Glutamatergic neuron (in vitro differentiated cells): ENCODE data around the gene SGTA. TPM values are rescaled to one million over a fixed set of nuclear protein-coding genes. Genes with fewer than 3 reads are reported as not detected.

Experiments
- DNase-seq: peaks from one replicate; pipeline ENCODE4 v3.0.0; 2022
- H3K27ac Mint-ChIP-seq: one replicate; pipeline ENCODE4 v1.8.0; 2020; ENCODE audit warnings: mild to moderate bottlenecking, mixed read lengths, inconsistent platforms; ENCODE audit not compliant: unreplicated experiment
- H3K27me3 Mint-ChIP-seq: one replicate; pipeline ENCODE4 v1.8.0; 2020; ENCODE audit warnings: mild to moderate bottlenecking, moderate library complexity, mixed read lengths, inconsistent platforms; ENCODE audit not compliant: unreplicated experiment
- H3K36me3 Mint-ChIP-seq: one replicate; pipeline ENCODE4 v1.8.0; 2020; ENCODE audit warnings: mild to moderate bottlenecking, mixed read lengths, inconsistent platforms; ENCODE audit not compliant: unreplicated experiment
- H3K4me1 Mint-ChIP-seq: one replicate; pipeline ENCODE4 v1.8.0; 2020; ENCODE audit warnings: mild to moderate bottlenecking, low read depth, mixed read lengths, inconsistent platforms; ENCODE audit not compliant: unreplicated experiment
- H3K4me3 Mint-ChIP-seq: one replicate; pipeline ENCODE4 v1.8.0; 2020; ENCODE audit warnings: mild to moderate bottlenecking, mixed read lengths, inconsistent platforms; ENCODE audit not compliant: unreplicated experiment
- H3K9me3 Mint-ChIP-seq: one replicate; pipeline ENCODE4 v1.8.0; 2020; ENCODE audit warnings: mild to moderate bottlenecking, moderate library complexity, mixed read lengths, inconsistent platforms; ENCODE audit not compliant: unreplicated experiment
- total RNA-seq: library from RNA; stranded (reverse); fragmentation: NEBNext Ultra II Directional; extraction: Animal tissue kit (Norgen Biotek cat#: 25700); gene quantifications from one replicate; pipeline ENCODE4 v1.2.1, GENCODE V29; 2021; ENCODE audit not compliant: unreplicated experiment
- TF ChIP-seq, protein P1 (sequence below): fragments of 200-600 bp; sonication (generic); IDR thresholded peaks from one replicate; pipeline ENCODE4 v1.5.0; 2021; ENCODE audit not compliant: partially characterized antibody, unreplicated experiment

The SGTA gene
- total RNA-seq, 1 donor from 2014 or later: 90.6 TPM

DNA sequence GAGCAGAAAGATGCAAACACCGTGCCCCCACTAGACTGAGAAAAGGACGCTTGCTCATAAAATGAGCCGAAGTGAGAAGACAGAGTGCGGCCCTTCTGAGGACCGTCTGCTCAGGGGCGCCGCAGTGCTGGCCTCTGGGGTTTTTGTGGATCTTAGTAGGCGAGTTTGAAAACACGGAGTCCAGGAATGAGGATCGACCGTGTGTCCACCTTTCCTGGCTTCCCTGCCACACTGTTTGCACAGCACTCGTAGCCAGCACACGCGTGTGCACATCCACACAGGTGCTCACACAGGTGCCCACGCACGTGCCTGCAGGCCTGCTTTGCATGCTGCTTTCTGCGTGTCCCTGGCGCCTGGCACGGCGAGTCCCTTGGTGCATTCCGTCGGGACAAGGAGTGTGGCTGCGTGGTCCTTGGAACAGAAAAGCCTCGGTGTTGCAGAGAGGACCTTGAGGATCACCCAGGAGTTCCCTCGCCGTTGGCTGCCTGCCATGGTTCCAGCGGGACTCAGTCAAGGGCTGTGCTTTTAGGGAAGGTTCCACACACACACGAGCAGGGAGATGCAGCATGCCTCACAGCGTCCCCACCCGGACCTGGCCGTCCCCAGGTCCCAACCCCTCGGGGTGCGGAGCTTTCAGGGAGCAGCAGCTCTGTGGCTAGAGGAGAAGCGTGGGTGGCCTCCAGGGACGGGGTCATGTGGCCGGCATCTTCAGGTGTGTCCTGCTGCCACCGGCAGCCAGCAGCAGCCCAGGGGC lies 26.5 kb upstream of the SGTA start:
- Mint-ChIP-seq H3K27ac (no peak overlapping the region), H3K36me3 (peaks cover 5% of the 10 kb centered on the region), H3K9me3 (no peaks in the 10 kb centered on the region), H3K4me3 (no peak overlapping the region), H3K4me1 (no peaks in the 10 kb centered on the region), H3K27me3 (no peaks in the 10 kb centered on the region)
- no peak for DNase-seq
- TF ChIP-seq, protein P1, sequence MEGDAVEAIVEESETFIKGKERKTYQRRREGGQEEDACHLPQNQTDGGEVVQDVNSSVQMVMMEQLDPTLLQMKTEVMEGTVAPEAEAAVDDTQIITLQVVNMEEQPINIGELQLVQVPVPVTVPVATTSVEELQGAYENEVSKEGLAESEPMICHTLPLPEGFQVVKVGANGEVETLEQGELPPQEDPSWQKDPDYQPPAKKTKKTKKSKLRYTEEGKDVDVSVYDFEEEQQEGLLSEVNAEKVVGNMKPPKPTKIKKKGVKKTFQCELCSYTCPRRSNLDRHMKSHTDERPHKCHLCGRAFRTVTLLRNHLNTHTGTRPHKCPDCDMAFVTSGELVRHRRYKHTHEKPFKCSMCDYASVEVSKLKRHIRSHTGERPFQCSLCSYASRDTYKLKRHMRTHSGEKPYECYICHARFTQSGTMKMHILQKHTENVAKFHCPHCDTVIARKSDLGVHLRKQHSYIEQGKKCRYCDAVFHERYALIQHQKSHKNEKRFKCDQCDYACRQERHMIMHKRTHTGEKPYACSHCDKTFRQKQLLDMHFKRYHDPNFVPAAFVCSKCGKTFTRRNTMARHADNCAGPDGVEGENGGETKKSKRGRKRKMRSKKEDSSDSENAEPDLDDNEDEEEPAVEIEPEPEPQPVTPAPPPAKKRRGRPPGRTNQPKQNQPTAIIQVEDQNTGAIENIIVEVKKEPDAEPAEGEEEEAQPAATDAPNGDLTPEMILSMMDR: no peak

DNA sequence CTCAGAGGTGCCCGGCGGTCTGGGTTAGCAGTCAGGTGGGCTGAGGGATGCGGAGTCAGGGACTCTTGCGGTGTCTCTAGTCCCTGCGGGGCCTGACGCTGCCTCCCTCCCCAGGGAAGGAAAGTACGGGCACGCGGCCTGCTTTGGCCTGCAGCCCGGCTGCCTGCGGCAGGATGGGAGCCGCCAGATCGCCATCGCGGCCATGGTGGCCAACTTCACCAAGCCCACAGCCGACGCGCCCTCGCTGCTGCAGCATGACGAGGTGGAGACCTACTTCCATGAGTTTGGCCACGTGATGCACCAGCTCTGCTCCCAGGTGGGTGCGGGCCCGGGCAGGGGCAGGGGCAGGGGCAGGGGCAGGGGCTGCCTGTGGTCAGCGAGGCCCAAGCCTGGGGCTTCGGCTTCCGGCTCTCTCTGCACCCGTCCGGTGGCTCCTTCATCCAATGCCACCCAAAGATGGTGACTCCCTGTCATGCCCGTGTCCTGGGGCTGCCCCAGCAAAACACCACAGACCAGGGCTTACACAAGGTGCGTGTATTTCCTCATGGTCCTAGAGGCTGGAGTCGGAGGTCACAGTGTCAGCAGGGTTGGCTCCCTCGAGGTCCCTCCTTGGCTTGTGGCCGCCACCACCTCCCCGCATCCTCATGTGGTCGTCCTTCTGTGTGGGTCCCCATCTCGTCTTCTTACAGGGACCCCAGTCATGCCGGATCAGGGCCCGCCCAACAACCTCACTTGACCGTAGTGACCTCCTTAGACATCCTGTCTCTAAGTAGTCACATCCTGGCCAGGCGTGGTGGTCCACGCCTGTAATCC lies 25.3 kb upstream of the SGTA start:
- H3K27ac Mint-ChIP-seq: no peak overlapping the region
- TF ChIP-seq, protein P1: no peak
- H3K4me3 Mint-ChIP-seq: no peak overlapping the region
- no peaks in the 10 kb centered on the region for H3K27me3 Mint-ChIP-seq
- peaks cover 5% of the 10 kb centered on the region for H3K36me3 Mint-ChIP-seq
- no peaks in the 10 kb centered on the region for H3K9me3 Mint-ChIP-seq
- DNase-seq: no peak
- H3K4me1 Mint-ChIP-seq: no peaks in the 10 kb centered on the region

DNA sequence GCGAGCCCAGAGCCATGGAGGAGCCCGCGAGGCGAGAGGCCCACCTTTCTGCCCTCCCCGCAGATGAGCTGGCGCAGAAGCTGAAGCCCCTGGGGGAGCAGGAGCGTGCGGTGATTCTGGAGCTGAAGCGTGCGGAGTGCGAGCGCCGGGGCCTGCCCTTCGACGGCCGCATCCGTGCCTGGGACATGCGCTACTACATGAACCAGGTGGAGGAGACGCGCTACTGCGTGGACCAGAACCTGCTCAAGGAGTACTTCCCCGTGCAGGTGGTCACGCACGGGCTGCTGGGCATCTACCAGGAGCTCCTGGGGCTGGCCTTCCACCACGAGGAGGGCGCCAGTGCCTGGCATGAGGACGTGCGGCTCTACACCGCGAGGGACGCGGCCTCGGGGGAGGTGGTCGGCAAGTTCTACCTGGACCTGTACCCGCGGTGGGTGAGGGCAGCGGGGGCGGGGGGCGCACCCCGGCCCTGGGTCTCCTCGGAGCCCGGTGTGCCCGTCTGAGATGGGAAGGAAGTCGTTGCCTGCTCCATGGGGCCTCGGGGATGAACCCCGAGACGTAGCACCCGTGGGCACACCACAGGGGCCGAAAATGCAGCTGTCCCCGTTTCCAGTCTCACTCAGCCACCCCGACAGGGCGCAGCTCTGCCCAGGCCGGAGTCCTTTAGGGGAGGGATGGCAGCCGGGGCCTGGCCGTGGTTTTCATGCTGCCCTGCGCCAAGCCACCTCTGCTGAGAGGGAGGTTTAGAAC lies 24.5 kb upstream of the SGTA start:
- peaks cover 8% of the 10 kb centered on the region for H3K36me3 Mint-ChIP-seq
- no peak overlapping the region for H3K4me3 Mint-ChIP-seq
- H3K27ac Mint-ChIP-seq: no peak overlapping the region
- TF ChIP-seq, protein P1: no peak
- no peaks in the 10 kb centered on the region for H3K9me3 Mint-ChIP-seq
- no peaks in the 10 kb centered on the region for H3K27me3 Mint-ChIP-seq
- no peak for DNase-seq
- no peaks in the 10 kb centered on the region for H3K4me1 Mint-ChIP-seq

DNA sequence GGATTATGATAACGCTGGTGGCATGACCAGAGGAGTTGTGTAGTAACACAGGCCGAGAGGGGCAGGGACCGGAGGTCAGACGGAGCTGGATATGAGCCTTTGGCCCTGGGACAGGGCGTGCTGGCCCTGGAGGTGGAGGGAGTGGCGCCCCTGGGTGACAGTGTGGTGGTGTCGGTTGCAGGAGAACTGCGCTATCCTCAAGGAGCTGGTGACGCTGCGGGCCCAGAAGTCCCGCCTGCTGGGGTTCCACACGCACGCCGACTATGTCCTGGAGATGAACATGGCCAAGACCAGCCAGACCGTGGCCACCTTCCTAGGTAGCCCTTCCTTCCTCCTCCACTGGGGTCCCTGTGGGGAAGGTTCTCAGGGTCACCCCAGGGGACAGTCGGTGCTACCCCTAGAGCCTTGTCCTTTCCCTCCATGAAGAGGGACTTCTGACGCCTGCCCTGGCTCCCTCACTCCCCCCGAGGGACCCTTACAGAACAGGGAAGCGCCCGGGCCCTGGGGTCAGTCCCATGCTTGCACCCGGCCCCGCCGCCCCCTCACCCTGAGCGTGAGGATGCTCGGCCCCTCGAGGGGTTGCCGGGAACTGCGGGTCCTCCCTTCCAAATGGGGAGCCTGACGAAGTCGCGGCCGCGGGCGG lies 23.8 kb upstream of the SGTA start:
- TF ChIP-seq, protein P1: no peak
- H3K4me3 Mint-ChIP-seq: no peak overlapping the region
- H3K27ac Mint-ChIP-seq: no peak overlapping the region
- H3K4me1 Mint-ChIP-seq: no peaks in the 10 kb centered on the region
- H3K27me3 Mint-ChIP-seq: no peaks in the 10 kb centered on the region
- DNase-seq: no peak
- H3K9me3 Mint-ChIP-seq: no peaks in the 10 kb centered on the region
- H3K36me3 Mint-ChIP-seq: peaks cover 10% of the 10 kb centered on the region
